Muscle layer of duodenum (tissue), 2 donors: ENCODE results near the gene MSH3.
A peak's percentile ranks its signal among the peaks of the same experiment; 100 is the strongest.

Experiments
- H3K27ac ChIP-seq: one replicate; pipeline ENCODE4 v1.7.0; 2013; ENCODE audit warnings: mild to moderate bottlenecking, low read length
- H3K27me3 ChIP-seq: one replicate; pipeline ENCODE4 v1.7.0; 2013; ENCODE audit warnings: low read depth, mild to moderate bottlenecking, control low read depth, low read length
- H3K36me3 ChIP-seq, 2 donors: one replicate each; pipeline ENCODE4 v1.7.0; 2013; ENCODE audit warnings: low read length in 2 of 2, control low read depth in 1 of 2, mild to moderate bottlenecking in 1 of 2; ENCODE audit not compliant: insufficient read depth in 2 of 2, control insufficient read depth in 1 of 2
- H3K4me1 ChIP-seq, 2 donors: one replicate each; pipeline ENCODE4 v1.7.0; 2013; ENCODE audit warnings: low read length in 2 of 2, mild to moderate bottlenecking in 2 of 2, control low read depth in 1 of 2, moderate library complexity in 1 of 2; ENCODE audit not compliant: insufficient read depth in 2 of 2, control insufficient read depth in 1 of 2
- H3K4me3 ChIP-seq, 2 donors: one replicate each; pipeline ENCODE4 v1.7.0; 2013; ENCODE audit warnings: low read length in 2 of 2, low read depth in 1 of 2, mild to moderate bottlenecking in 1 of 2
- H3K9me3 ChIP-seq, 2 donors: one replicate each; pipeline ENCODE4 v1.7.0; 2013; ENCODE audit warnings: low read length in 2 of 2, control low read depth in 1 of 2, mild to moderate bottlenecking in 1 of 2; ENCODE audit not compliant: control insufficient read depth in 1 of 2
- donor health status: healthy.

The MSH3 gene

GRCh38 chr5:80625230-80625629 lies 29.2 kb upstream of the MSH3 start:
- no peak overlapping the region for H3K27ac ChIP-seq
- no peaks in the 10 kb centered on the region for H3K4me1 ChIP-seq
- H3K36me3 ChIP-seq, result no peaks in the 10 kb centered on the region
- no peaks in the 10 kb centered on the region for H3K9me3 ChIP-seq
- H3K27me3 ChIP-seq, result no peaks in the 10 kb centered on the region
- H3K4me3 ChIP-seq, result no peak overlapping the region

GRCh38 chr5:80629281-80629680 lies 25.2 kb upstream of the MSH3 start:
- Histone ChIP-seq H3K27ac (no peak overlapping the region), H3K9me3 (no peaks in the 10 kb centered on the region), H3K36me3 (peaks cover 0 to 5% of the 10 kb centered on the region in 2 donors)

GRCh38 chr5:80631278-80632259 lies 22.9 kb upstream of the MSH3 start:
- Histone ChIP-seq H3K36me3 (peaks cover 0 to 5% of the 10 kb centered on the region in 2 donors), H3K4me1 (no peaks in the 10 kb centered on the region), H3K9me3 (no peaks in the 10 kb centered on the region)

More at GRCh38 chr5:80629281-80629680, 25.2 kb upstream of the MSH3 start:
- no peak overlapping the region for H3K4me3 ChIP-seq
- H3K4me1 ChIP-seq, result no peaks in the 10 kb centered on the region
- H3K27me3 ChIP-seq, result no peaks in the 10 kb centered on the region

GRCh38 chr5:80632700-80633099 lies 21.8 kb upstream of the MSH3 start:
- H3K36me3 ChIP-seq, result peaks cover 0 to 5% of the 10 kb centered on the region in 2 donors
- no peaks in the 10 kb centered on the region for H3K27me3 ChIP-seq
- H3K4me1 ChIP-seq, result no peaks in the 10 kb centered on the region
- H3K9me3 ChIP-seq, result no peaks in the 10 kb centered on the region
- no peak overlapping the region for H3K4me3 ChIP-seq
- no peak overlapping the region for H3K27ac ChIP-seq

More at GRCh38 chr5:80631278-80632259, 22.9 kb upstream of the MSH3 start:
- no peak overlapping the region for H3K4me3 ChIP-seq
- no peaks in the 10 kb centered on the region for H3K27me3 ChIP-seq
- H3K27ac ChIP-seq, result no peak overlapping the region

GRCh38 chr5:80634193-80634592 lies 20.3 kb upstream of the MSH3 start:
- H3K9me3 ChIP-seq, result no peaks in the 10 kb centered on the region
- H3K36me3 ChIP-seq, result peaks cover 7 to 14% of the 10 kb centered on the region in 2 donors
- no peaks in the 10 kb centered on the region for H3K27me3 ChIP-seq
- no peak overlapping the region for H3K4me3 ChIP-seq
- H3K4me1 ChIP-seq, result no peaks in the 10 kb centered on the region
- H3K27ac ChIP-seq, result no peak overlapping the region

GRCh38 chr5:80641353-80641752 lies 13.1 kb upstream of the MSH3 start:
- Histone ChIP-seq H3K4me3 (no peak overlapping the region), H3K27me3 (no peaks in the 10 kb centered on the region), H3K27ac (no peak overlapping the region), H3K4me1 (no peaks in the 10 kb centered on the region), H3K36me3 (peaks cover 21 to 38% of the 10 kb centered on the region in 2 donors), H3K9me3 (no peaks in the 10 kb centered on the region)

GRCh38 chr5:80644900-80645299 lies 9.6 kb upstream of the MSH3 start:
- Histone ChIP-seq H3K4me1 (no peaks in the 10 kb centered on the region), H3K27me3 (no peaks in the 10 kb centered on the region), H3K36me3 (peaks cover 18 to 40% of the 10 kb centered on the region in 2 donors), H3K4me3 (no peak overlapping the region), H3K9me3 (no peaks in the 10 kb centered on the region), H3K27ac (no peak overlapping the region)

GRCh38 chr5:80646926-80647325 lies 7.5 kb upstream of the MSH3 start:
- Histone ChIP-seq H3K27me3 (no peaks in the 10 kb centered on the region), H3K9me3 (no peaks in the 10 kb centered on the region), H3K4me3 (no peak overlapping the region), H3K36me3 (peaks cover 11 to 23% of the 10 kb centered on the region in 2 donors), H3K27ac (no peak overlapping the region), H3K4me1 (no peaks in the 10 kb centered on the region)

GRCh38 chr5:80653502-80653901 lies 950 bp upstream of the MSH3 start:
- H3K27me3 ChIP-seq, result no peaks in the 10 kb centered on the region
- peaks cover 8 to 21% of the 10 kb centered on the region in 2 donors for H3K4me1 ChIP-seq
- peak overlapping the region; percentile 82 to 85 for H3K4me3 ChIP-seq
- H3K36me3 ChIP-seq, result peaks cover 6 to 13% of the 10 kb centered on the region in 2 donors
- H3K27ac ChIP-seq, result no peak overlapping the region
- H3K9me3 ChIP-seq, result no peaks in the 10 kb centered on the region

- no peaks in the 10 kb centered on the region for H3K27me3 ChIP-seq
- H3K9me3 ChIP-seq, result no peaks in the 10 kb centered on the region
- peak overlapping the region; percentile 82 to 85 for H3K4me3 ChIP-seq
- no peak overlapping the region for H3K27ac ChIP-seq
- H3K36me3 ChIP-seq, result peaks cover under 1 to 10% of the 10 kb centered on the region in 2 donors
- peaks cover 8 to 21% of the 10 kb centered on the region in 2 donors for H3K4me1 ChIP-seq
Measured at GRCh38 chr5:80654054-80654390, 430 bp upstream of the MSH3 start.

GRCh38 chr5:80655231-80655774 lies 851 bp downstream of the MSH3 start:
- Histone ChIP-seq H3K4me1 (peaks cover 8 to 21% of the 10 kb centered on the region in 2 donors), H3K27me3 (no peaks in the 10 kb centered on the region), H3K27ac (peak overlapping the region; percentile 83), H3K9me3 (no peaks in the 10 kb centered on the region), H3K4me3 (peak overlapping the region; percentile 82 to 85), H3K36me3 (peaks cover 7 to 21% of the 10 kb centered on the region in 2 donors)
